K562 (cell line): ENCODE measurements around the gene OR2L5. TPM values are rescaled to one million over a fixed set of nuclear protein-coding genes. Genes with fewer than 3 reads are reported as not detected.

Experiments
- ATAC-seq: fragments of 200-7000 bp; cut with Tn5 transposase; 3 replicates; pipeline ENCODE4 v1.9.1; 2020; ENCODE audit warnings: moderate library complexity
- BruUV-seq: library from RNA; stranded (reverse); fragments of 400-500 nt; replicated peaks from 2 replicates; lab custom pipeline; 2021; lab: Mats Ljungman, UMichigan
- CTCF ChIA-PET: fragments of 300-600 bp; formaldehyde crosslinking; extraction: SDS; loops from one replicate; lab custom pipeline; 2021; ENCODE audit warnings: low intra/inter-chr PET ratio; lab: Yijun Ruan, JAX
- POLR2A ChIA-PET: fragments of 300-600, 350-650 bp; sonication (Branson Sonifier 250); formaldehyde crosslinking; extraction: SDS; loops from one replicate; lab custom pipeline; 2021; ENCODE audit warnings: antibody characterized with exemption, inconsistent platforms; lab: Yijun Ruan, JAX
- DNase-seq, 4 experiments: peaks; one replicate each; pipeline versions ENCODE4 v3.0.0 to v3.0.0-alpha.2; 2011 to 2018; ENCODE audit warnings: low spot score in 3 of 4, mixed read lengths in 3 of 4; ENCODE audit errors: extremely low read depth in 1 of 4
- FAIRE-seq: peaks from 2 replicates; lab custom pipeline; 2011; peaks lifted over from hg19 to GRCh38; lab: Jason Lieb, UNC
- H2AFZ ChIP-seq: 2 replicates; pipeline ENCODE4 v1.6.0; 2011; ENCODE audit warnings: low read depth, low read length, control low read depth, inconsistent platforms
- H3K27ac ChIP-seq: fragments of 200-600 bp; 3 replicates; pipeline ENCODE4 v1.8.0; 2011; ENCODE audit warnings: low read depth, mild to moderate bottlenecking, control low read depth, inconsistent platforms, low read length, moderate library complexity, mixed read lengths; ENCODE audit errors: extremely low read depth
- H3K27me3 ChIP-seq, 2 experiments: fragments of 300-600 bp in 1 of 2; 2 replicates in 1 of 2; 3 replicates in 1 of 2; pipeline versions ENCODE4 v1.6.0 to v1.8.0; 2011; ENCODE audit warnings: inconsistent platforms in 2 of 2, low read length in 2 of 2, mild to moderate bottlenecking in 1 of 2, mixed read lengths in 1 of 2, moderate library complexity in 1 of 2; ENCODE audit not compliant: control insufficient read depth in 2 of 2, insufficient read depth in 2 of 2
- H3K36me3 ChIP-seq: fragments of 300-600 bp; 3 replicates; pipeline ENCODE4 v1.8.0; 2011; ENCODE audit warnings: mild to moderate bottlenecking, low read length, inconsistent platforms; ENCODE audit not compliant: control insufficient read depth, insufficient read depth
- H3K4me1 ChIP-seq, 2 experiments: fragments of 200-600 bp in 1 of 2; replicated peaks in 1 of 2; 2 replicates in 1 of 2; 3 replicates in 1 of 2; pipeline versions ENCODE4 v1.5.1 to v1.8.0; 2011; ENCODE audit warnings: inconsistent platforms in 2 of 2, low read length in 2 of 2, mild to moderate bottlenecking in 1 of 2, mixed read lengths in 1 of 2, moderate library complexity in 1 of 2; ENCODE audit not compliant: control insufficient read depth in 2 of 2, insufficient read depth in 2 of 2
- H3K4me2 ChIP-seq: 2 replicates; pipeline ENCODE4 v1.6.1; 2011; ENCODE audit warnings: low read length, control low read depth, inconsistent platforms, mixed read lengths; ENCODE audit not compliant: insufficient read depth
- H3K4me3 ChIP-seq: fragments of 200-600 bp; sonication (generic), shearing (Covaris generic); 2 replicates; pipeline ENCODE4 v1.5.1; 2016; ENCODE audit warnings: control low read depth, inconsistent platforms
- H3K79me2 ChIP-seq: fragments of 200-600 bp; 3 replicates; pipeline ENCODE4 v1.8.0; 2011; ENCODE audit warnings: low read length, inconsistent platforms; ENCODE audit not compliant: control insufficient read depth, insufficient read depth
- H3K9ac ChIP-seq, 2 experiments: 2 replicates each; pipeline versions ENCODE4 v1.6.0 to v1.6.1; 2011; ENCODE audit warnings: low read depth in 2 of 2, low read length in 2 of 2, control low read depth in 1 of 2, inconsistent platforms in 1 of 2, mild to moderate bottlenecking in 1 of 2, mixed read lengths in 1 of 2; ENCODE audit not compliant: insufficient read depth in 1 of 2
- H3K9me1 ChIP-seq: one replicate; pipeline ENCODE4 v1.6.0; 2011; ENCODE audit warnings: inconsistent platforms, mild to moderate bottlenecking, low read length, moderate library complexity; ENCODE audit not compliant: control insufficient read depth, insufficient read depth
- H3K9me3 ChIP-seq: replicated peaks from 2 replicates; pipeline ENCODE4 v1.5.1; 2011; ENCODE audit warnings: low read depth, low read length, inconsistent platforms; ENCODE audit not compliant: control insufficient read depth, insufficient read depth
- H4K20me1 ChIP-seq: replicated peaks from 2 replicates; pipeline ENCODE4 v1.6.1; 2011; ENCODE audit warnings: low read length, inconsistent platforms, mixed read lengths; ENCODE audit not compliant: control insufficient read depth, insufficient read depth
- ARNT ChIP-seq, 2 experiments: fragments of 450-650 bp; IDR thresholded peaks; 2 replicates each; pipeline ENCODE4 v1.6.1; 2016; ENCODE audit warnings: mild to moderate bottlenecking in 1 of 2
- EGR1 ChIP-seq: fragments of 450-650 bp; conservative IDR thresholded peaks from 2 replicates; pipeline ENCODE4 v1.6.1; 2017; ENCODE audit warnings: mild to moderate bottlenecking
- HBP1 ChIP-seq: fragments of 450-650 bp; formaldehyde crosslinking; IDR thresholded peaks from 2 replicates; pipeline ENCODE4 v1.4.0; 2022; ENCODE audit warnings: missing genetic modification characterization
- KLF6 ChIP-seq: fragments of 250-450 bp; sonication (Bioruptor Pico); IDR thresholded peaks from 2 replicates; pipeline ENCODE4 v1.4.0; 2020; ENCODE audit warnings: mild to moderate bottlenecking, moderate library complexity, borderline replicate concordance
- PHB2 ChIP-seq: fragments of 450-650 bp; IDR thresholded peaks from 2 replicates; pipeline ENCODE4 v1.6.1; 2017; ENCODE audit warnings: low read depth
- PTBP1 ChIP-seq: fragments of 200-400 bp; formaldehyde crosslinking; IDR thresholded peaks from 2 replicates; pipeline ENCODE4 v1.6.1; 2017; ENCODE audit warnings: low read depth, low read length
- TRIM24 ChIP-seq, 2 experiments: fragments of 450-650 bp; IDR thresholded peaks; 2 replicates each; pipeline ENCODE4 v1.6.1; 2016
- TRIM28 ChIP-seq: fragments of 450-650 bp; IDR thresholded peaks from 2 replicates; pipeline ENCODE4 v1.6.1; 2017
- ZBTB26 ChIP-seq: fragments of 450-650 bp; formaldehyde crosslinking; IDR thresholded peaks from 2 replicates; pipeline ENCODE4 v1.4.0; 2022; ENCODE audit warnings: missing genetic modification characterization
- ZNF140 ChIP-seq: fragments of 250-450 bp; sonication (Bioruptor Pico); IDR thresholded peaks from 2 replicates; pipeline ENCODE4 v1.8.0; 2021; ENCODE audit warnings: moderate library complexity, mild to moderate bottlenecking, inconsistent platforms
- ZNF277 ChIP-seq: fragments of 250-450 bp; sonication (Bioruptor Pico); IDR thresholded peaks from 2 replicates; pipeline ENCODE4 v1.8.0; 2022; ENCODE audit warnings: inconsistent platforms, mild to moderate bottlenecking, moderate library complexity, borderline replicate concordance
- ZNF316 ChIP-seq: fragments of 450-650 bp; IDR thresholded peaks from 2 replicates; pipeline ENCODE4 v1.6.1; 2016
- ZNF57 ChIP-seq: fragments of 450-650 bp; formaldehyde crosslinking; IDR thresholded peaks from 2 replicates; pipeline ENCODE4 v1.4.0; 2020; ENCODE audit warnings: mild to moderate bottlenecking, moderate library complexity
- WGBS: fragments of 100-300 bp; shearing (Covaris generic); methylation state at CpG from one replicate; pipeline ENCODE4 v1.1.6; 2016; ENCODE audit warnings: low coverage, mixed read lengths; ENCODE audit not compliant: insufficient coverage; ENCODE audit errors: missing lambda C conversion rate; 5-methylcytosine and 5-hydroxymethylcytosine counted together
- in situ Hi-C: fragments of 300-500 bp; cut with MboI; formaldehyde crosslinking; loops from 4 replicates; pipeline ENCODE4 v1.15.0; 2018; ENCODE audit warnings: inconsistent platforms, mixed read lengths
- intact Hi-C: fragments of 100-400 bp; cut with micrococcal nuclease; formaldehyde crosslinking; loops from 2 replicates; pipeline ENCODE4 v1.14.2; 2022
- polyA plus RNA-seq, 8 experiments: library from polyadenylated mRNA; depleted of rRNA in 4 of 8; stranded (reverse) in 5 of 8; unstranded in 3 of 8; fragments of >200 nt; fragmentation: Nextera tagmentation in 2 of 8; fragmentation: Illumina TruSeq in 1 of 8; extraction: Ambion mirVana in 2 of 8; extraction: Trizol in 1 of 8; gene quantifications; 2 replicates each; pipeline versions ENCODE4 v1.2.1 to v1.2.3, GENCODE V29; 2011 to 2014; ENCODE audit warnings: inconsistent platforms in 1 of 8, missing spikeins in 1 of 8
- total RNA-seq, 7 experiments: library from RNA; depleted of rRNA in 6 of 7; stranded (reverse); fragments of >200 nt in 6 of 7; fragmentation: Illumina TruSeq in 2 of 7; extraction: Trizol in 2 of 7; gene quantifications; 2 replicates each; pipeline versions ENCODE4 v1.2.1 to v1.2.3, GENCODE V29; 2011 to 2021; ENCODE audit warnings: low replicate concordance in 1 of 7

The OR2L5 gene
- total and polyA plus RNA-seq, 9 of the 15 experiments (the other 6 are each of a cell fraction or from before 2014, with no cell fraction given) = 0.03 TPM; not detected in 8

DNA sequence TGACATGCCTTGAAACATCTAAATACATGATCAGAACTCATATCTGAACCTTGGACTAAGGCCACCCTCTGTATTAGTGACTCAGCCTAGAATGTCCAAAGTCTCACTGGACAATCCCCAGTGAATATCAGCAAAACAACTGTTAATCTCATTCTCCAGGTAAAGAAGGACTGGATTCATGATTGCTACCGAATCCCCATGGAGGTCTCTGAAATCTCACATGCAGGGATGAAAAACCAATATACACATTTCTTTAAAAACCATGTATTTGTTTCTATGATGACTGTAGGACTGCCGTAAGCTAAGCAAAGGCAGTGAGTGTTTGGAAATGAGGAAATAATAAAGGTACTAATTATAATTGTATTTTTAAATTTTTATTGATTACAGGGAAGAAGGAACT, 33.1 kb downstream of the OR2L5 start, which contains the start of gene OR2L3:
Gene OR2L3 (plus strand): TSS at position 301 of the 400 bp plus-strand sequence. CDS start 13,846 bp downstream, outside the sequence.
- no peaks in the 10 kb centered on the region for H3K9me1 ChIP-seq
- WGBS = 0% methylated on average over 2 of the region's 2 CpGs
- no peak for TF ChIP-seq PTBP1
- TF ChIP-seq PHB2 = no peak
- no peak for TF ChIP-seq ZNF316
- TF ChIP-seq ARNT (IDR thresholded peaks at IDR 0.05) = no peak
- no peak for TF ChIP-seq ZNF57 (CRISPR knock-in tag)
- no peak for TF ChIP-seq EGR1
- no peak for TF ChIP-seq ZNF140 (CRISPR knock-in tag)
- no peak for TF ChIP-seq ZBTB26 (CRISPR knock-in tag)
- no peak for TF ChIP-seq ZNF277 (CRISPR knock-in tag)
- no peak for TF ChIP-seq TRIM28
- no peak for TF ChIP-seq KLF6 (CRISPR knock-in tag)
- no peak for TF ChIP-seq HBP1 (CRISPR knock-in tag)
- TF ChIP-seq TRIM24 (IDR thresholded peaks at IDR 0.05) = no peak
- TF ChIP-seq, all 486 proteins: peak for 0
- no TSS peak for BruUV-seq
- no peak for ATAC-seq
- no peaks in the 10 kb centered on the region for H3K36me3 ChIP-seq
- ChIA-PET CTCF (no interaction called here), POLR2A (no interaction called here)
- H4K20me1 ChIP-seq = no peaks in the 10 kb centered on the region
- intact Hi-C loops = no loop called here
- H3K27me3 ChIP-seq = no peaks in the 10 kb centered on the region
- no peak for FAIRE-seq
- no peaks in the 10 kb centered on the region for H3K9me3 ChIP-seq
- H3K4me2 ChIP-seq = no peak within 1 kb of the TSS
- no peaks in the 10 kb centered on the region for H3K4me1 ChIP-seq
- DNase-seq = no peak
- H3K27ac ChIP-seq = no peak within 1 kb of the TSS
- in situ Hi-C loops = no loop called here
- H2AFZ ChIP-seq = no peak within 1 kb of the TSS
- no peak within 1 kb of the TSS for H3K4me3 ChIP-seq
- H3K9ac ChIP-seq = no peak within 1 kb of the TSS
- no peaks in the 10 kb centered on the region for H3K79me2 ChIP-seq
